Neural crest cell (in vitro differentiated cells): ENCODE results near the gene MAN2B1. TPM values are rescaled to one million over a fixed set of nuclear protein-coding genes. Genes with fewer than 3 reads are reported as not detected.
A peak's percentile ranks its signal among the peaks of the same experiment; 100 is the strongest.

ENCODE experiments used
- DNase-seq: peaks from one replicate; pipeline ENCODE4 v3.0.0; 2021; ENCODE audit warnings: low read depth, mixed read lengths, low spot score
- H3K27ac Mint-ChIP-seq: one replicate; pipeline ENCODE4 v1.8.0; 2021; ENCODE audit warnings: mild to moderate bottlenecking, mixed read lengths; ENCODE audit not compliant: unreplicated experiment
- H3K27me3 Mint-ChIP-seq: 2 replicates; pipeline ENCODE4 v1.8.0; 2021; ENCODE audit warnings: low read depth, mild to moderate bottlenecking, mixed read lengths
- H3K36me3 Mint-ChIP-seq: 2 replicates; pipeline ENCODE4 v1.8.0; 2021; ENCODE audit warnings: low read depth, mild to moderate bottlenecking, mixed read lengths
- H3K4me1 Mint-ChIP-seq: 2 replicates; pipeline ENCODE4 v1.8.0; 2021; ENCODE audit warnings: mixed read lengths
- H3K4me3 Mint-ChIP-seq: one replicate; pipeline ENCODE4 v1.8.0; 2021; ENCODE audit warnings: mild to moderate bottlenecking, mixed read lengths
- H3K9me3 Mint-ChIP-seq: 2 replicates; pipeline ENCODE4 v1.8.0; 2021; ENCODE audit warnings: mixed read lengths
- total RNA-seq: library from RNA; stranded (reverse); gene quantifications from 2 replicates; pipeline ENCODE4 v1.2.1, GENCODE V29; 2021
- TF ChIP-seq, protein P1 (sequence below): fragments of 200-600 bp; sonication (generic); conservative IDR thresholded peaks from 2 replicates; pipeline ENCODE4 v1.5.0; 2021; ENCODE audit warnings: antibody characterized with exemption, mild to moderate bottlenecking

MAN2B1 gene
- total RNA-seq, 1 donor from 2014 or later = 103 TPM

DNA sequence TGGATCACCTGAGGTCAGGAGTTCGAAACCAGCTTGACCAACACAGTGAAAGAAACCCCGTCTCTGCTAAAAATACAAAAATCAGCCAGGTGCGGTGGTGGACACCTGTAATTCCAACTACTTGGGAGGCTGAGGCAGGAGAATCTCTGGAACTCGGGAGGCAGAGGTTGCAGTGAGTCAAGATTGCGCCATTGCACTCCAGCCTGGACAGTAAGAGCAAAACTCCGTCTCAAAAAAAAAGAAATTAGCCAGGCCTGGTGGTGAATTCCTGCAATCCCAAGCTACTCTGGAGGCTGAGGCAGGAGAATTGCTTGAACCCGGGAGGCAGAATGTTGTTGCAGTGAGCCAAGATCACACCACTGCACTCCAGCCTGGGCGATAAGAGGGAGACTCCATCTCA is 42.1 kb upstream of the MAN2B1 start:
- H3K9me3 Mint-ChIP-seq = no peaks in the 10 kb centered on the region
- no peak for DNase-seq
- H3K4me3 Mint-ChIP-seq = no peak overlapping the region
- H3K36me3 Mint-ChIP-seq = peaks cover 13% of the 10 kb centered on the region
- H3K27ac Mint-ChIP-seq = no peak overlapping the region
- TF ChIP-seq, protein P1, sequence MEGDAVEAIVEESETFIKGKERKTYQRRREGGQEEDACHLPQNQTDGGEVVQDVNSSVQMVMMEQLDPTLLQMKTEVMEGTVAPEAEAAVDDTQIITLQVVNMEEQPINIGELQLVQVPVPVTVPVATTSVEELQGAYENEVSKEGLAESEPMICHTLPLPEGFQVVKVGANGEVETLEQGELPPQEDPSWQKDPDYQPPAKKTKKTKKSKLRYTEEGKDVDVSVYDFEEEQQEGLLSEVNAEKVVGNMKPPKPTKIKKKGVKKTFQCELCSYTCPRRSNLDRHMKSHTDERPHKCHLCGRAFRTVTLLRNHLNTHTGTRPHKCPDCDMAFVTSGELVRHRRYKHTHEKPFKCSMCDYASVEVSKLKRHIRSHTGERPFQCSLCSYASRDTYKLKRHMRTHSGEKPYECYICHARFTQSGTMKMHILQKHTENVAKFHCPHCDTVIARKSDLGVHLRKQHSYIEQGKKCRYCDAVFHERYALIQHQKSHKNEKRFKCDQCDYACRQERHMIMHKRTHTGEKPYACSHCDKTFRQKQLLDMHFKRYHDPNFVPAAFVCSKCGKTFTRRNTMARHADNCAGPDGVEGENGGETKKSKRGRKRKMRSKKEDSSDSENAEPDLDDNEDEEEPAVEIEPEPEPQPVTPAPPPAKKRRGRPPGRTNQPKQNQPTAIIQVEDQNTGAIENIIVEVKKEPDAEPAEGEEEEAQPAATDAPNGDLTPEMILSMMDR = no peak
- H3K4me1 Mint-ChIP-seq = no peaks in the 10 kb centered on the region
- no peaks in the 10 kb centered on the region for H3K27me3 Mint-ChIP-seq

DNA sequence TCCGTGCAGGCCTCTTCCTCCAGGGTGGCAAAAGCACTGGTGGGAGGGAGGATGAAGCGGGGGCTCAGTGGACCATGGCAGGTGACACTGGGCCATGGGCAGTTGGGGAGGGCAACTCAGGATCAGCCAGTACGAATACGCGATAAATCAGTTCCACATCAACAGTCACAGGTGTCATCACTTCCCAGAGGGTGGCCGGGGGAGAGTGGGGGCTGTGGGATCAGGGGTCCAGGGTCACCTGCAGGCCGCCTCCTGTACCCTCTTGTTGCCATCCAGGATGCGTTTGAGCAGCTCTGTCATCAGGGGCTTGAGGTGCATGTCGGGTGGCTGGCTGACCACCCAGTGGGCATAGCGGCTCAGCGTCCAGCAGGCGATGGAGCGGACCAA is 39.8 kb upstream of the MAN2B1 start:
- peaks cover 6% of the 10 kb centered on the region for H3K4me1 Mint-ChIP-seq
- no peak overlapping the region for H3K27ac Mint-ChIP-seq
- H3K4me3 Mint-ChIP-seq = no peak overlapping the region
- peaks cover 4% of the 10 kb centered on the region for H3K27me3 Mint-ChIP-seq
- TF ChIP-seq, protein P1 = no peak
- peaks cover 11% of the 10 kb centered on the region for H3K36me3 Mint-ChIP-seq
- no peak for DNase-seq
- H3K9me3 Mint-ChIP-seq = no peaks in the 10 kb centered on the region

- Mint-ChIP-seq H3K27me3 (peaks cover 4% of the 10 kb centered on the region), H3K4me3 (no peak overlapping the region)
- TF ChIP-seq, protein P1 = no peak
Observed at GRCh38 chr19:12705654-12706331, 39.3 kb upstream of the MAN2B1 start.

DNA sequence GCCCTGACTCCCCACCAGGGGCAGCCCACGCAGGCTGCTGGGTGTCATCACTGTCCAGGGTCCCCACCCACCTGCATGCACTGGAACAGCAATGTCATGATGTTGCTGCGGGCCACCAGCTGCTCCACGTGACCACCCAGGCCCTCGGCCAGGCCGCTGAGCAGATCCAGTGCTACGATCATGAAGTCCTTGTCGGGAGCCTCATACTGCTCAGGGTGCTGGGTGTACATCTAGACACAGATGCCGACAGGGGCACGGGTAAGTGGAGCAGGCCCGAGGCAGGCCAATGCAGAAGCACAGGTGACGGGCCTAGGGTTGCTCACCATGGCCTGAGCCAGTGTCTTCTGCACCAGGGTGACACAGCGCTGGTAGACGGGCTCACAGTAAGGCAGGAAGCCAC is 38.6 kb upstream of the MAN2B1 start:
- Mint-ChIP-seq H3K27me3 (peaks cover 4% of the 10 kb centered on the region), H3K4me1 (peaks cover 6% of the 10 kb centered on the region), H3K27ac (no peak overlapping the region), H3K9me3 (no peaks in the 10 kb centered on the region), H3K4me3 (no peak overlapping the region), H3K36me3 (peaks cover 11% of the 10 kb centered on the region)
- no peak for DNase-seq
- TF ChIP-seq, protein P1 = no peak

More at GRCh38 chr19:12705654-12706331, 39.3 kb upstream of the MAN2B1 start:
- H3K4me1 Mint-ChIP-seq = peaks cover 6% of the 10 kb centered on the region
- H3K9me3 Mint-ChIP-seq = no peaks in the 10 kb centered on the region
- DNase-seq = no peak
- peaks cover 11% of the 10 kb centered on the region for H3K36me3 Mint-ChIP-seq
- no peak overlapping the region for H3K27ac Mint-ChIP-seq

DNA sequence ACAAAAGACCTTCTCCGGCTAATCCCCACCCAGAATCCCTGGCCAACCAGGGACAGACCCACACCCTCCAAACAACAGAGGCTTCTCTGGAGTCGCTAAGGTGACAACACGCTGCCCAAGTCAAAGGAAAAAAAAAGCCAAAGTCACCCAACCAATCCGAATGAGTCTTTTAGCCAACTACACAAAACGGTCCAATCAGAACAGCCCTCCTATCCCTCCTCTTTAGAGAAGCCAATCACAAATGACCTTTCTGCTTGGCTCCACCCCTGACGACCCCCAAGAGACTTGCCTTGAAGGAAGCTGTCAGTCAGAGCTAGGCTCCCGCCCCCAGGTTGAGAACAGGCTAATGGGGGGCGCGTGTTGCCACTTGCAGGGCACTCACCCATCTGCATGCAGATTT is 36.5 kb upstream of the MAN2B1 start:
- TF ChIP-seq, protein P1 = no peak
- Mint-ChIP-seq H3K4me3 (peak overlapping the region; percentile 81), H3K9me3 (no peaks in the 10 kb centered on the region), H3K27ac (no peak overlapping the region), H3K4me1 (peaks cover 8% of the 10 kb centered on the region), H3K27me3 (peaks cover 4% of the 10 kb centered on the region), H3K36me3 (peaks cover 11% of the 10 kb centered on the region)
- DNase-seq = peak; percentile 50
